Subcutaneous adipose tissue (tissue), 4 donors: Measurements from ENCODE around the gene INTS3. TPM values are rescaled to one million over a fixed set of nuclear protein-coding genes. Genes with fewer than 3 reads are reported as not detected.

ENCODE experiments used
- total RNA-seq, 4 donors: library from RNA; depleted of rRNA; stranded (reverse); fragments of >200 nt; gene quantifications; one replicate each; pipeline ENCODE4 v1.1.0, GENCODE V29; 2016
- TF ChIP-seq, protein P1 (sequence below): fragments of 450-650 bp; IDR thresholded peaks from one replicate; pipeline ENCODE4 v1.5.1; 2016; ENCODE audit warnings: low read depth, mild to moderate bottlenecking, control low read depth, antibody characterized with exemption, moderate library complexity

INTS3 gene
- total RNA-seq, 4 donors from 2014 or later, result 39.1 to 53.9 (median 47.1) TPM

DNA sequence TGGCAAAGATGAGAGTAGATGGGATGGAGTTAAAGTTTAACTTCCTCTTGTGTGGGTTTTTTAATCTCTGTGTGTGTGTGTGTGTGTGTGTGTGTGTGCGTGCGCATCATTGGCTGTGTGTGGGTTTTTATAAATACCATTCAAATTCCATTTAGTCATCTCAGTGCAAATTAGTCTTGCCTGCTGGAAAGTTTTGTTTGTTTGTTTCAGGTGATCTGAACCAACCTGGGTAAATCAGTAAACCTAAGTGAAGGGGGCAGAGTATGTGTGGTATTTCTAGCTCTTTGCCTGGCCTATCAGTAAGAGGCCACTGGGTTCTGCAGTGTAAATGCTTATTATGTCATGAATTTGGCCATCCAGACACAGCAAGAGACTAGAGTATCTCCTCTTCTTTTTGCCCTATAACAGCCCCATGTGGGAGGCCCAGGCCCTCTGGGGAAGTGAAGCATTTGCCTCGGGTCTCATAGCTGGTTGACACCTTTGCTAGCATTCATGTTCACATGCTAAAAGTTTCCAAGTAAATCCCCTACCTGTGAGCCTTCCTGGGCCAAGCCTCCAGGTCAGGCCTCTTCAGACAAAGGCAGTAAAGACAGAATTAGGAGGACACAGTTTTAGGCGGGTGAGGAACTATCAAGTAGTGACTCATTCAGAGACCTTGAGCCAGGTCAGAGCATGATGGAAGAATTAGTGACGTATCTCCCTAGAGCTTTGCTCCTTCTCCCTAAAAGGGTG is 14.7 kb downstream of the INTS3 start:
- TF ChIP-seq, protein P1, sequence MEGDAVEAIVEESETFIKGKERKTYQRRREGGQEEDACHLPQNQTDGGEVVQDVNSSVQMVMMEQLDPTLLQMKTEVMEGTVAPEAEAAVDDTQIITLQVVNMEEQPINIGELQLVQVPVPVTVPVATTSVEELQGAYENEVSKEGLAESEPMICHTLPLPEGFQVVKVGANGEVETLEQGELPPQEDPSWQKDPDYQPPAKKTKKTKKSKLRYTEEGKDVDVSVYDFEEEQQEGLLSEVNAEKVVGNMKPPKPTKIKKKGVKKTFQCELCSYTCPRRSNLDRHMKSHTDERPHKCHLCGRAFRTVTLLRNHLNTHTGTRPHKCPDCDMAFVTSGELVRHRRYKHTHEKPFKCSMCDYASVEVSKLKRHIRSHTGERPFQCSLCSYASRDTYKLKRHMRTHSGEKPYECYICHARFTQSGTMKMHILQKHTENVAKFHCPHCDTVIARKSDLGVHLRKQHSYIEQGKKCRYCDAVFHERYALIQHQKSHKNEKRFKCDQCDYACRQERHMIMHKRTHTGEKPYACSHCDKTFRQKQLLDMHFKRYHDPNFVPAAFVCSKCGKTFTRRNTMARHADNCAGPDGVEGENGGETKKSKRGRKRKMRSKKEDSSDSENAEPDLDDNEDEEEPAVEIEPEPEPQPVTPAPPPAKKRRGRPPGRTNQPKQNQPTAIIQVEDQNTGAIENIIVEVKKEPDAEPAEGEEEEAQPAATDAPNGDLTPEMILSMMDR, result no peak

DNA sequence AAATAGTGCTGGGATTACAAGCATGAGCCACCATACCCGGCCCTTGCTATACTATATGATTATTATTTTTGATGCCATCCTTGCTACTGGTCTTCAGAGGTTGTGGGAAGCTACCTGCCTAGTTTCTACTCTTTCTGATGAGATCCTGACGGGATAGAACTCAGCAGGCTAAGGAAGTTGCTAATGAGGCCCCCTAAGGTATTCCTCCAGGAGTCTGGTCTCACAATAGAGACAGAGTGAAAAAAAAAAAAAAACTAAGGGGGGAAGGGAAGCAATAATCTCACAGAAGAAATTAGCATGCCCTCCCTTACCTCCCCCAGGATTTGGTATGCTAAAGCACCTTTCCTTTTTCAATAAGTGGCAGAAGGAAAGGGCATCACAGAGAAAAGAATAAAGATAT is 17.6 kb downstream of the INTS3 start:
- TF ChIP-seq, protein P1, result no peak

DNA sequence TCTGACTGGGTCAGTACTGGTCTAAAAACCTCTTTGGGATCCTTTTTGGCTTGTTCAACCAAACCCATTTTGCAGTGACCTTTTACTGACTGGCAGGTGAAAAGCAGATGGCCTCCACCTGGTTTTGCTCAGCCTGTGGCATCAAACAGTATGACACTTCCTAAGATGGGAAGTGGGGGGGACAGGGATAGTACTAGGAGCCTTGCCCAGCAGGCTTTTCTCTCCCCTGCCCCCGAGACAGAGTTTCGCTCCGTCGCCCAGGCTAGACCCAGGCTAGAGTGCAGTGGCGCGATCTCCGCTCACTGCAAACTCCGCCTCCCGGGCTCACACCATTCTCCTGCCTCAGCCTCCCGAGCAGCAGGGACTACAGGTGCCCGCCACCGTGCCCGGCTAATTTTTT is 18.3 kb downstream of the INTS3 start:
- TF ChIP-seq, protein P1, result no peak

DNA sequence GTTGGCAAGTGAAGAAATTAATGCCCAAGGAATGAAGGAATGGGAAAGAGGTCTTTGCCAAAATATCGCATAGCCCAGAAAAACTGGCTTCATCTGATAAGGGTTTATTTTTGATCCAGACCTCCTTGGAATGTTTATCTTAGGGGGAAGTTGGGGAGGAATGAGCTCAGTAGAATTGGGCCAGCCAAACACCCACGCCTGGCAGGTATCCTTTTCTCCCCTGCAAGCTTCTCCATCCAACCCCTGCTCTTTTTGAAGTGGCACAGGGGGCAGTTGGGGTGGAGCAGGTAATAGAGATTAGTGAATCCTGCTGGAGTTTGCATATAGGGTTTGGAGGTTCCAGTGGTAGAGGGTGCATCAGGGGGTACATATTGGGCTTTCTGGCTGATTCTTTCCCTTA is 21.1 kb downstream of the INTS3 start:
- TF ChIP-seq, protein P1, result no peak

DNA sequence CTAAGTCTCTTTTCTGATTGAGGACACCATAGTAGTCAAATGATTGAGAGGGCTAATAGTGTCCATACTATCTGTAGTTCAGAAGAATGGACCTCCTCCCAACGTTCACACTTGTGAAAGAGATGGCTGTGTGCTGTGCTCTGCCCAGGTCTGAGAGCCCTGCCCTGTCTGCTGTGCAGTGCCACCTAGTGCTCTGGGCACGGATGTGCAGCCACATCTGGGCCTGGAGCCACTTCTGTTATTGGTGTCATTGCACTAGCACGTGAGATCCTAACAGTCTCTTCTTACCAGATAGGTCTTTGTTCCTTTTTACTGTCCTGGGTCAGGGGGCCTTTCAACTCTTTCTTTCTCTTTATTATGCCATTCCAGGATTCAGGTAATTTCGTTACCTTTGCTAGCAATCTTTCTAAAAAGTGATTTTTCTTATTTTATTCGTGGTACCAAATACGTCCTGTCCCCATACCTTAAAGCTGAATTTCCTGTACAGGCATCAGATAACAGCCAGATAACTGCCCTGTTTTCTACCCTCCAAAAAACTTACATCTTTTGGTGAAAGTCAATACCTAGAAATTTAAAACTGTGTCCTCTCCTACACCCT is 21.7 kb downstream of the INTS3 start:
- TF ChIP-seq, protein P1, result no peak

DNA sequence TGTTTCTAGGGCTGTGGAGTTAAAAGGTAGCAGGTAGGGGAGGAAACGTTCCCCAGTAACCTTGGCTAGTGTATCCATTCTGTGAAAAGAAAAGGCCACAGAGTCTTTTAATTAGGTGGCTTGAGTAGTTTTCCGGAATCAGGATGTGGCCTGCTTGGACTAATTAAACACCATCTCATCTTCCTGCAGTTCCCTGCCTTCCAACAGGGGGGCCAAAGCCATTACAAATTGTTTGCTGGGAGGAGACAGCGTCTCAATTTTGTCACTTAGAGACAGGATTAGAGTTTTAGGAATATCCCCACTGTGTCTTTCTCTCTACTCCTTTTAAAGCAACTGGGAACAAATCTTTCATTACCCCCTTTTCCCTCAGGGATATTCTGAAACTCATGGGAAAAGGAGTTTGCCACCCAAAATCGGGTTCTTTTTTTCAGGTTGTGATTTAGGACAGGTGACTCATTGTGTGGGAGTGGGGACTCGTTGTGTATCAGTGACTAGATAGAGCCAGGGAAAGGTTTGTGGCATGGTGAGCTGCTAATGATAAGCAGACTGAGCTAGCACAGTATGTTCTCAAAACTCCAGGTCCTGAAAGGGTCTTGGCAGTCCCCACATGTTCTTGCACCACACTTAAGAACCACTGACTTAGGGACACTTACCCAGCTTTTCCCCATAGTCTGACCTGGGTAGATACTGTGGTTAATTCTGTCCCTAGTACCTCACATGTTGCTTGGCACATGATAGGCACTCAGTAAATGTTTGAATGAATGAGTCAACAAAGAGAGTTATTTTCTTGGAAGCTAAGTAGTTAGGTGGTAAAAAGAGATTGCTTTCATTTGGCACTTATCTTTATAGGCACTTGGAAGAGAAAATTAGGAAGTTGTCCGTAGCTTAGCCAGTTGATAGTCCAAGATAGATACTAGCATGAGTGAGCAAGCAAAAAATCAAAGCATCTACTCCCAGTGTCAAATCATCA is 22.5 kb downstream of the INTS3 start:
- TF ChIP-seq, protein P1, result no peak

DNA sequence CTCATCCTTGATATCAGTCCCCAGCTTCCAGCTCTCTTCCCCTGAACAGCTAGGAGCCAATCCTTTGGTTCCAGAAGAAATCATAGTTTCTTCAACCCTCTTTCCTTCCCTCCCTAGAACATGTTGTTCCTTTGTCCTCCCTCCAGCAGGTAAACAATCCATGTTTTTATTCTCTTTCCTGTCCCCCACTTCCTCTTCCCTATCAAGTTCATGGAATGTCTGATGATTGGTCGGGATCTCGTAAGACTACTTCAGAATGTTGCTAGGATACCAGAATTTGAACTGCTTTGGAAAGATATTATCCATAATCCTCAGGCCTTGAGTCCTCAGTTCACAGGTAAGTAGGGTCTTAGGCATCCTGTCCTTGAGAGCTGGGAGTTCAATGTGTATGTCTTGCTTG is 24.2 kb downstream of the INTS3 start:
- TF ChIP-seq, protein P1, result no peak
